Testis (tissue), 3 donors: ENCODE results near the gene DNAL1. TPM values are rescaled to one million over a fixed set of nuclear protein-coding genes. Genes with fewer than 3 reads are reported as not detected.
A peak's percentile ranks its signal among the peaks of the same experiment; 100 is the strongest.

Source experiments
- DNase-seq: peaks from one replicate; pipeline ENCODE4 v3.0.0-alpha.2; 2019
- H3K27ac ChIP-seq, 2 donors: fragments of 200-600 bp; sonication (generic); one replicate each; pipeline ENCODE4 v1.5.1; 2019
- H3K27me3 ChIP-seq: fragments of 200-600 bp; sonication (generic); one replicate; pipeline ENCODE4 v1.5.1; 2019
- H3K36me3 ChIP-seq: fragments of 200-600 bp; sonication (generic); one replicate; pipeline ENCODE4 v1.5.1; 2017; ENCODE audit warnings: low read depth; ENCODE audit errors: missing control alignments
- H3K4me1 ChIP-seq: fragments of 200-600 bp; sonication (generic); one replicate; pipeline ENCODE4 v1.5.1; 2019
- H3K4me3 ChIP-seq, 2 donors: fragments of 200-600 bp; sonication (generic); one replicate each; pipeline ENCODE4 v1.5.1; 2017 to 2019
- H3K9me3 ChIP-seq: fragments of 200-600 bp; sonication (generic); one replicate; pipeline ENCODE4 v1.5.1; 2017
- CTCF ChIP-seq, 3 experiments: fragments of 450-650 bp in 2 of 3; fragments of 200-600 bp in 1 of 3; sonication (generic) in 1 of 3; IDR thresholded peaks; one replicate each; pipeline ENCODE4 v1.5.1; 2016 to 2019; ENCODE audit warnings: antibody characterized with exemption in 3 of 3, mild to moderate bottlenecking in 2 of 3, moderate library complexity in 1 of 3
- POLR2A ChIP-seq: fragments of 450-650 bp; IDR thresholded peaks from one replicate; pipeline ENCODE4 v1.6.1; 2017; ENCODE audit warnings: antibody characterized with exemption, mild to moderate bottlenecking, moderate library complexity
- WGBS, 2 donors: methylation state at CpG; one replicate each; pipeline ENCODE4 v1.1.5; 2018; 5-methylcytosine and 5-hydroxymethylcytosine counted together
- intact Hi-C: fragments of 100-400 bp; cut with DNase I; formaldehyde crosslinking; loops from one replicate; pipeline ENCODE4 v1.15.1; 2023; ENCODE audit warnings: low total_unique reads
- polyA plus RNA-seq: library from polyadenylated mRNA; stranded (reverse); fragments of 350-450 nt; fragmentation: Illumina TruSeq; extraction: RNeasy Lipid Tissue Mini Kit (QIAGEN cat#74804); gene quantifications from one replicate; pipeline ENCODE4 v1.2.3, GENCODE V29; 2014; ENCODE audit warnings: low read depth, low replicate concordance; ENCODE audit not compliant: insufficient read depth
- total RNA-seq, 2 donors: library from RNA; depleted of rRNA; stranded (reverse); fragments of >200 nt; gene quantifications; one replicate each; pipeline ENCODE4 v1.2.3, GENCODE V29; 2016

DNAL1 gene
- total and polyA plus RNA-seq, 3 donors from 2014 or later = 14.6 to 136 (median 19.0) TPM

- intact Hi-C loops = no loop called here
- no peaks in the 10 kb centered on the region for H3K36me3 ChIP-seq
- WGBS, 2 donors = 56 to 74% methylated on average over 5 of the region's 5 CpGs
- no peak overlapping the region for H3K27ac ChIP-seq
- TF ChIP-seq CTCF (IDR thresholded peaks at IDR 0.05) = no peak
- TF ChIP-seq POLR2A = no peak
- H3K4me1 ChIP-seq = no peaks in the 10 kb centered on the region
- H3K4me3 ChIP-seq = no peak overlapping the region
- no peak for DNase-seq
- no peaks in the 10 kb centered on the region for H3K9me3 ChIP-seq
- H3K27me3 ChIP-seq = no peaks in the 10 kb centered on the region
Measured at GRCh38 chr14:73710737-73711136, 66.0 kb downstream of the DNAL1 start.

GRCh38 chr14:73712071-73712506, 67.3 kb downstream of the DNAL1 start:
- intact Hi-C loops = no loop called here
- Histone ChIP-seq H3K4me1 (peaks cover 3% of the 10 kb centered on the region), H3K36me3 (no peaks in the 10 kb centered on the region), H3K27me3 (no peaks in the 10 kb centered on the region), H3K27ac (peak overlapping the region; percentile 92 to 98), H3K4me3 (peak overlapping the region; percentile 85 to 96), H3K9me3 (no peaks in the 10 kb centered on the region)
- DNase-seq = no peak
- 4 to 13% methylated on average over 11 of the region's 11 CpGs for WGBS, 2 donors
- TF ChIP-seq POLR2A = no peak
- TF ChIP-seq CTCF (IDR thresholded peaks at IDR 0.05) = no peak

GRCh38 chr14:73712540-73713180, 67.9 kb downstream of the DNAL1 start:
- Histone ChIP-seq H3K4me3 (peak overlapping the region; percentile 85 to 96), H3K9me3 (no peaks in the 10 kb centered on the region), H3K27me3 (no peaks in the 10 kb centered on the region), H3K36me3 (no peaks in the 10 kb centered on the region), H3K4me1 (peaks cover 8% of the 10 kb centered on the region), H3K27ac (peak overlapping the region; percentile 92 to 98)
- whole genome bisulfite sequencing, 2 donors = 1 to 5% methylated on average over 17 to 20 of the region's 20 CpGs
- DNase-seq = peak; percentile 48
- intact Hi-C loops = no loop called here
- TF ChIP-seq POLR2A = no peak
- TF ChIP-seq CTCF (IDR thresholded peaks at IDR 0.05) = no peak

GRCh38 chr14:73713206-73713802, 68.5 kb downstream of the DNAL1 start:
- no peak for DNase-seq
- peak overlapping the region; percentile 85 to 96 for H3K4me3 ChIP-seq
- H3K36me3 ChIP-seq = no peaks in the 10 kb centered on the region
- no peak for TF ChIP-seq CTCF (IDR thresholded peaks at IDR 0.05)
- no peak for TF ChIP-seq POLR2A
- intact Hi-C loops = no loop called here
- 0 to 1% methylated on average over 21 of the region's 21 CpGs for WGBS, 2 donors
- peak overlapping the region; percentile 92 to 98 for H3K27ac ChIP-seq
- no peaks in the 10 kb centered on the region for H3K27me3 ChIP-seq
- peaks cover 13% of the 10 kb centered on the region for H3K4me1 ChIP-seq
- no peaks in the 10 kb centered on the region for H3K9me3 ChIP-seq
